Thoracic aorta endothelial cell (primary cell): Measurements from ENCODE around the gene BBS2. TPM values are rescaled to one million over a fixed set of nuclear protein-coding genes. Genes with fewer than 3 reads are reported as not detected.

Source experiments
- total RNA-seq: library from RNA; depleted of rRNA; stranded (reverse); fragments of >200 nt; gene quantifications from 2 replicates; pipeline ENCODE4 v1.2.3, GENCODE V29; 2012

Gene BBS2, protein sequence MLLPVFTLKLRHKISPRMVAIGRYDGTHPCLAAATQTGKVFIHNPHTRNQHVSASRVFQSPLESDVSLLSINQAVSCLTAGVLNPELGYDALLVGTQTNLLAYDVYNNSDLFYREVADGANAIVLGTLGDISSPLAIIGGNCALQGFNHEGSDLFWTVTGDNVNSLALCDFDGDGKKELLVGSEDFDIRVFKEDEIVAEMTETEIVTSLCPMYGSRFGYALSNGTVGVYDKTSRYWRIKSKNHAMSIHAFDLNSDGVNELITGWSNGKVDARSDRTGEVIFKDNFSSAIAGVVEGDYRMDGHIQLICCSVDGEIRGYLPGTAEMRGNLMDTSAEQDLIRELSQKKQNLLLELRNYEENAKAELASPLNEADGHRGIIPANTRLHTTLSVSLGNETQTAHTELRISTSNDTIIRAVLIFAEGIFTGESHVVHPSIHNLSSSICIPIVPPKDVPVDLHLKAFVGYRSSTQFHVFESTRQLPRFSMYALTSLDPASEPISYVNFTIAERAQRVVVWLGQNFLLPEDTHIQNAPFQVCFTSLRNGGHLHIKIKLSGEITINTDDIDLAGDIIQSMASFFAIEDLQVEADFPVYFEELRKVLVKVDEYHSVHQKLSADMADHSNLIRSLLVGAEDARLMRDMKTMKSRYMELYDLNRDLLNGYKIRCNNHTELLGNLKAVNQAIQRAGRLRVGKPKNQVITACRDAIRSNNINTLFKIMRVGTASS
- 37.3 and 43.9 TPM in 2 replicates for total RNA-seq

DNA sequence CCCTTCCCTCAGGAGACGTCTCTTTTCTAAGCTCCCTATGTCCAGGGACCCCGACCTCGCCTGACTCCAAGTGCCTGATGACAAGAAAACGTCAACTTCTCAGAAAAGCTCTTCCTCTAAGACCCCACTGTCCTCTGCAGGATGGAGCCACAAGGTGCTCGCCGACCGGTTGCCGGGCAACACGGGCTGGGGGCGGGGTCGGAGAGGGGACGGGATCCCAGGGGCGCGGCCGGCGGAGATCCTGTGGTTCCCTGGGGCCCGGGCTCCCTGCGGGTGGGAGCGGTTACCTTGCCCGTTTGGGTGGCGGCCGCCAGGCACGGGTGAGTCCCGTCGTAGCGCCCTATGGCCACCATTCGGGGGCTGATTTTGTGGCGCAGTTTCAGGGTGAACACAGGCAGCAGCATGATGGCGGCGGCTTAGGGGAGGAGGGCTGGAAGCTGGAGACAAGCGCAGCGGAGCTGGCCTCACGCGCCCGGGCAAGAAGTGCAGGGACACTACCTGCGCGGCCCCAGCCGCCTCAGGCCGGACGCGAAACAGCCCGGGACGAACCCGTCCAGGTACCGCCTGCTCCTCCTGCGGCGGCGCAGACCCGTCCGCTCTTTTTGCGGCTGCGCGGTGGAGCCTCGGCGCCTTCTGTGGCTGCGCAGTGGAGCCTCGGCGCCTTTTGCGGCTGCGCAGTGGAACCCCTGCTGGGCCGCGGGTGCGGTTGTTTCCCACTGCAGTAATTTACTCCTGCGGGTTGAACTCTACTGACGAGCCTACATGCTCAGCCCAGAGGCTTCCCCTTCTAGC lies at the start of gene BBS2:
Gene BBS2 (minus strand): TSS at position 566 of the 792 bp plus-strand sequence. CDS start 162 bp downstream, at position 404.

DNA sequence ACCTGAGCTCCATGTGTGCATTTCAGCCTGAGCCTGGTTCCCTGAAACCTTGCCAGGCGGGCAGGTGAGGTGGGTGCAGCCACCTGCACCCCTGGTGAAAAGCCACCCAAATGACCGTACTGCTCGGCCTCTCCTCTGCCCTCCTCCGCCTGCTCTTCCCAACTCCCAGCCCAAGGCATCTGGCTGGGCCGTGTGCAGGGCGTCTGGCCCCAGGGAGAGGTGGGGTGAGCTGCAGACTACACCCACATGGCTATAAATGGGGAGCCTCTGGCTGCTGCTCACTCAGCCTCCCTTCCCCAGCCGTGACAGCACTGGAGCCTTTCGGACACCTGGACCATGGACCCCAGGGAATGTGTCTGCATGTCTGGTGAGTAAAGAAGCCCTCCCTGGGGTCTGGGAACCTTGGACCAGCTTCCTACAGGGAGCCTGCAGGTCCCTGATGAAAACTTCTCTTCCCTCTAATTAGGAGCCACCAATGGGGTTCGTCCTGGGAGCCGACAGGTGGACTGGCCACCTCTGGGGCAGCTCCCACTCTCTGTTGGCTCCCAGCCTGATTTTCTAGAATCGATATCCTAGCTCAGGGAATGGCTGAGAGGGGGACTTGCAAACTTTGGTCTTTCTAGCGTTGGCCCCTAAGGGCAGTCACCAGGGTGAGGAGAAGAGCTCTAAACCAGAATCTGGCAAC lies 45.1 kb upstream of the BBS2 start, which contains the start of gene MT4:
Gene MT4 (plus strand): TSS at position 281 of the 685 bp plus-strand sequence. CDS start 56 bp downstream, at position 337.

DNA sequence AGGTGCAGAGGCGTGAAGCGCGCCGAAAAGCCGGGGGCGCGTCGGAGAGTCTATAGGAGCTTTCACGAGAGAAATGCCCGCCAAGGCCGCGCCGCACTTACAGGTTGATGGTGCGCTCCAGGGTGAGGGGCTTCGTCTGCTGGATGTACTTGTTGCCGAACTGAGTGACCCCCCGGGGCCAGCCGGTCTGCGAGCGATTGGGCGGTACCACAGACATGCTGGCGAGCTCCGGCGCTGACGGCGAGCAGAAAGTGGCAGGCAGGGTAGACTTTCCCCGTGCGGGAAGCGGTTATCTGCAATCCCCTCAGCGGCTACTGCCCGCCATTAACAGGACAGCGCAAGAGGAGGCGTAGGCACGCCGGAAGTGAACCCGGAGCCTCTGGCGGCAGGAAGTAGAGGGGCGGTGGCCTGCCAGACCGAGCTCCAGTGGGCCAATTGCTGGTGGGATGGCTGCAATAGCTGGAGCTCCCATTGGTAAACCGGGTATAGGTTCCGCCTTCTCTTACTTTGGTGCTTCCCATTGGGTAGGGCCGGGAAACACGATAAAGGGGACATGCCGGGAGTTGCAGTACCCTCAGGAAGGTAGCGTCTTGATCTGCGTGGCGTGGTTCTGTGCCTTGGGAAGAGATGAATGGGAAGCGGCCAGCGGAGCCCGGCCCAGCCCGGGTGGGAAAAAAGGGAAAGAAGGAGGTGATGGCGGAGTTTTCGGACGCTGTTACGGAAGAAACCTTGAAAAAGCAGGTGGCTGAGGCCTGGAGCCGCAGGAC lies 68.7 kb downstream of the BBS2 start, which contains the start of the genes NUDT21 and OGFOD1:
Gene NUDT21 (minus strand): TSS at position 347 of the 767 bp plus-strand sequence. CDS start 130 bp downstream, at position 217.
Gene OGFOD1 (plus strand): TSS at position 569 of the 767 bp plus-strand sequence. CDS start 59 bp downstream, at position 628.

Other genes with a start within 250 kb of the BBS2 start
- 152 and 165 TPM in 2 replicates for gene AMFR, start 94.5 kb downstream of the BBS2 start, total RNA-seq
- 160 and 190 TPM in 2 replicates for gene NUDT21, start 68.7 kb downstream of the BBS2 start, total RNA-seq
- gene OGFOD1, start 68.5 kb downstream of the BBS2 start, total RNA-seq: 115 and 135 TPM in 2 replicates
- gene MT4, start 45.0 kb upstream of the BBS2 start, total RNA-seq: not detected in 2 replicates
- not detected in 2 replicates for gene MT3, start 69.5 kb upstream of the BBS2 start, total RNA-seq
- 266 and 320 TPM in 2 replicates for gene MT2A, start 88.6 kb upstream of the BBS2 start, total RNA-seq
- 139 and 259 TPM in 2 replicates for gene MT1E, start 105.8 kb upstream of the BBS2 start, total RNA-seq
- gene MT1M, start 112.6 kb upstream of the BBS2 start, total RNA-seq: 2.4 and 2.5 TPM in 2 replicates
- 3.2 and 5.6 TPM in 2 replicates for gene MT1A, start 118.6 kb upstream of the BBS2 start, total RNA-seq
- gene MT1B, start 131.9 kb upstream of the BBS2 start, total RNA-seq: not detected in 2 replicates
- 0.36 and 0.53 TPM in 2 replicates for gene MT1F, start 137.9 kb upstream of the BBS2 start, total RNA-seq
- not detected in 2 replicates for gene MT1G, start 148.0 kb upstream of the BBS2 start, total RNA-seq
- gene MT1H, start 149.8 kb upstream of the BBS2 start, total RNA-seq: not detected in 2 replicates
- 48.5 and 48.7 TPM in 2 replicates for gene MT1X, start 162.4 kb upstream of the BBS2 start, total RNA-seq
- gene NUP93, start 210.1 kb upstream of the BBS2 start, total RNA-seq: 98.4 and 103 TPM in 2 replicates